ENCODE results near the gene PNMA1.

- TF ChIP-seq CTCF (CRISPR knock-in tag; IDR thresholded peaks at IDR 0.05) (no peak), TAF15 (IDR thresholded peaks at IDR 0.05; ENCODE audit: low read depth, low read length, poor library complexity, severe bottlenecking) (no peak), MBNL3 (CRISPR knock-in tag; conservative IDR thresholded peaks at IDR 0.05) (no peak), ZNF556 (CRISPR knock-in tag; IDR thresholded peaks at IDR 0.05; ENCODE audit: borderline replicate concordance) (no peak), JUN (CRISPR knock-in tag; IDR thresholded peaks at IDR 0.05) (no peak), FOXM1 (CRISPR knock-in tag; IDR thresholded peaks at IDR 0.05) (no peak)
These were observed 50.5 kb downstream of the PNMA1 start for GRCh38 chr14:73663548-73664212.

All from HepG2 (cell line).